H1 (cell line): ENCODE data around the gene DPY30. TPM values are rescaled to one million over a fixed set of nuclear protein-coding genes. Genes with fewer than 3 reads are reported as not detected.

ENCODE experiments used
- polyA plus RNA-seq, 7 experiments: library from polyadenylated mRNA; depleted of rRNA in 3 of 7; stranded (reverse) in 5 of 7; unstranded in 2 of 7; fragments of >200 nt in 5 of 7; fragments of 200-250 nt in 2 of 7; gene quantifications; 1 replicate in 5 of 7; 2 replicates in 1 of 7; 4 replicates in 1 of 7; pipeline versions ENCODE4 v1.2.1 to v1.2.3, GENCODE V29; 2011 to 2013; ENCODE audit warnings: missing spikeins in 2 of 7, mixed read lengths in 2 of 7
- total RNA-seq: library from RNA; stranded (reverse); fragmentation: NEBNext Ultra II Directional; extraction: Animal tissue kit (Norgen Biotek cat#: 25700); gene quantifications from 2 replicates; pipeline ENCODE4 v1.2.1, GENCODE V29; 2021
- TF ChIP-seq, protein P1 (sequence below): IDR thresholded peaks from 2 replicates; pipeline ENCODE4 v1.6.1; 2012; ENCODE audit warnings: low read length, inconsistent platforms

Gene DPY30
- total and polyA plus RNA-seq, 2 of the 8 experiments (the other 6 are each of a cell fraction or from before 2014, with no cell fraction given) = 139 to 157 TPM

DNA sequence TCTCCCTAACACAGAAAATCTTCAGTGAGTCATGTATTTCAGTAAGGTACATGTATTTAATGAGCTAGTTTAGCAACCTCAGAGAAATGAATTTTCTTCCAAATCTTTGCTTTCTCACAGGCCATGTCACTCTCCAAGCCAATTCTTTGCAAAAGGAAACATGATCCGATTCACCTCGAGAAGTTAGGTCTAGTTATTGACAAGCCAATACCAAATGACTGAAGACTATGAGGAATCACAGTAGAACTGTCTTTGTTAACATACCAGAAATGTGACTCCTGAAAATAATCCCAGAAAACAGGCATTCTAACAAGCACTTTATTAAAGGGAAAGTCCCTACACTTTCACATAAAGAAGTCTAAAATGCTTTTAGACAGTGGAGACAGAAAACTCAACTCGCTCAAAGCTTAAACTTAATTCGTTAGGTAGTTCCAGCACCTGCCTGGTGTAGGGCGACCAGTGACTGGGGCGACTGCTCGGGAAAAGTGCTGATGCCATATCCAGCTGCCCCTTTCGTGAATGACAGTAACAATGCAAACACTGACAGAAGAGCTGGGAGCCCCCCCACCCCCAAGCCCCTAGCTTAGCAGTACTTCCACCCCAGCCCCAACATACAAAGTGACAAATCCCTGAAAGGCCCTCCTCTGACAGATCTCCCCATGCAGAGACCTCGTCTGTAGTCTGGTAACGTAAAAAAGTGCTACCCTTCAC, 30.6 kb downstream of the DPY30 start (continued):
- TF ChIP-seq, protein P1, sequence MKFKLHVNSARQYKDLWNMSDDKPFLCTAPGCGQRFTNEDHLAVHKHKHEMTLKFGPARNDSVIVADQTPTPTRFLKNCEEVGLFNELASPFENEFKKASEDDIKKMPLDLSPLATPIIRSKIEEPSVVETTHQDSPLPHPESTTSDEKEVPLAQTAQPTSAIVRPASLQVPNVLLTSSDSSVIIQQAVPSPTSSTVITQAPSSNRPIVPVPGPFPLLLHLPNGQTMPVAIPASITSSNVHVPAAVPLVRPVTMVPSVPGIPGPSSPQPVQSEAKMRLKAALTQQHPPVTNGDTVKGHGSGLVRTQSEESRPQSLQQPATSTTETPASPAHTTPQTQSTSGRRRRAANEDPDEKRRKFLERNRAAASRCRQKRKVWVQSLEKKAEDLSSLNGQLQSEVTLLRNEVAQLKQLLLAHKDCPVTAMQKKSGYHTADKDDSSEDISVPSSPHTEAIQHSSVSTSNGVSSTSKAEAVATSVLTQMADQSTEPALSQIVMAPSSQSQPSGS = no peak
